Bone marrow (tissue), 2 donors: ENCODE data around the gene IGLL5.

Experiments used
- DNase-seq, 2 donors: peaks; one replicate each; lab custom pipeline; 2025; lab: John Stamatoyannopoulos, UW

The IGLL5 gene

GRCh38 chr22:22927196-22927887, 39.7 kb downstream of the IGLL5 start:
- DNase-seq = no peak

GRCh38 chr22:22927888-22928665, 40.5 kb downstream of the IGLL5 start:
- no peak for DNase-seq

- peak; percentile 71 to 97 for DNase-seq
Measured at GRCh38 chr22:22928666-22929380, 41.2 kb downstream of the IGLL5 start.

GRCh38 chr22:22929381-22930221, 42.0 kb downstream of the IGLL5 start:
- DNase-seq = no peak

GRCh38 chr22:22930222-22930497, 42.5 kb downstream of the IGLL5 start:
- DNase-seq = no peak

- no peak for DNase-seq
Measured at GRCh38 chr22:22930571-22931556, 43.2 kb downstream of the IGLL5 start.

GRCh38 chr22:22931557-22932270, 44.1 kb downstream of the IGLL5 start:
- DNase-seq = no peak

- no peak for DNase-seq
Measured at GRCh38 chr22:22932512-22932941, 44.9 kb downstream of the IGLL5 start.

GRCh38 chr22:22933100-22933806, 45.6 kb downstream of the IGLL5 start:
- DNase-seq = no peak

GRCh38 chr22:22933807-22934542, 46.4 kb downstream of the IGLL5 start:
- no peak for DNase-seq

- DNase-seq = no peak
Measured at GRCh38 chr22:22934543-22935055, 47.0 kb downstream of the IGLL5 start.

GRCh38 chr22:22935056-22935545, 47.5 kb downstream of the IGLL5 start:
- DNase-seq = no peak

GRCh38 chr22:22935546-22936157, 48.0 kb downstream of the IGLL5 start:
- peak; percentile 24 to 35 for DNase-seq

- DNase-seq = no peak
Measured at GRCh38 chr22:22936180-22936914, 48.7 kb downstream of the IGLL5 start.

- DNase-seq = no peak
Measured at GRCh38 chr22:22936915-22937656, 49.5 kb downstream of the IGLL5 start.

GRCh38 chr22:22937894-22938480, 50.4 kb downstream of the IGLL5 start:
- DNase-seq = no peak
